H1 (cell line): ENCODE results near the gene ADAMTS8. TPM values are rescaled to one million over a fixed set of nuclear protein-coding genes. Genes with fewer than 3 reads are reported as not detected.

Source experiments
- CTCF ChIA-PET: fragments of 300-600 bp; sonication (Branson Sonifier 250); formaldehyde crosslinking; loops from one replicate; lab custom pipeline; 2021; ENCODE audit not compliant: partially characterized antibody; lab: Charles Lee
- POLR2A ChIA-PET: fragments of 300-600 bp; sonication (Branson Sonifier 250); formaldehyde crosslinking; loops from one replicate; lab custom pipeline; 2021; ENCODE audit warnings: inconsistent platforms; ENCODE audit not compliant: partially characterized antibody; lab: Charles Lee
- DNase-seq, 2 experiments: peaks; one replicate each; pipeline versions ENCODE4 v3.0.0 to v3.0.0-alpha.2; 2010 to 2022; ENCODE audit warnings: low spot score in 2 of 2, low read depth in 1 of 2, mixed read lengths in 1 of 2
- FAIRE-seq: peaks from 2 replicates; lab custom pipeline; 2011; peaks lifted over from hg19 to GRCh38; lab: Jason Lieb, UNC
- H2AFZ ChIP-seq: 2 replicates; pipeline ENCODE4 v1.8.1; 2012; ENCODE audit warnings: low read length, inconsistent platforms
- H2AK5ac ChIP-seq: 2 replicates; pipeline ENCODE4 v1.6.1; 2013; ENCODE audit warnings: low read depth, low read length
- H2BK120ac ChIP-seq: replicated peaks from 2 replicates; pipeline ENCODE3; 2013; ENCODE audit warnings: low read depth, low read length, inconsistent platforms
- H2BK12ac ChIP-seq: 2 replicates; pipeline ENCODE4 v1.6.1; 2013; ENCODE audit warnings: low read depth, low read length
- H2BK15ac ChIP-seq: 2 replicates; pipeline ENCODE4 v1.6.1; 2013; ENCODE audit warnings: low read length
- H2BK20ac ChIP-seq: 2 replicates; pipeline ENCODE4 v1.6.1; 2013; ENCODE audit warnings: low read length
- H2BK5ac ChIP-seq: 2 replicates; pipeline ENCODE4 v1.6.1; 2013; ENCODE audit warnings: low read depth, low read length
- H3K14ac ChIP-seq: 2 replicates; pipeline ENCODE4 v1.6.1; 2013; ENCODE audit warnings: inconsistent platforms; ENCODE audit not compliant: insufficient read length
- H3K18ac ChIP-seq: 2 replicates; pipeline ENCODE4 v1.6.1; 2013; ENCODE audit warnings: low read length; ENCODE audit errors: extremely low read depth
- H3K23ac ChIP-seq: 2 replicates; pipeline ENCODE4 v1.6.1; 2013; ENCODE audit warnings: inconsistent platforms; ENCODE audit not compliant: insufficient read length
- H3K23me2 ChIP-seq: 2 replicates; pipeline ENCODE4 v1.6.1; 2013; ENCODE audit warnings: low read depth, low read length
- H3K27ac ChIP-seq: 2 replicates; pipeline ENCODE4 v1.6.1; 2011; ENCODE audit warnings: low read depth, low read length, inconsistent platforms
- H3K27me3 ChIP-seq, 4 experiments: replicated peaks in 1 of 4; 1 replicate in 1 of 4; 2 replicates in 3 of 4; pipeline versions ENCODE4 v1.6.1 to v1.8.1; 2011 to 2013; ENCODE audit warnings: low read length in 3 of 4, mild to moderate bottlenecking in 3 of 4, inconsistent platforms in 2 of 4, mixed read lengths in 2 of 4, moderate library complexity in 1 of 4; ENCODE audit not compliant: control insufficient read depth in 3 of 4, insufficient read depth in 3 of 4; ENCODE audit errors: extremely low read depth in 1 of 4
- H3K36me3 ChIP-seq, 4 experiments: 2 replicates each; pipeline versions ENCODE4 v1.6.1 to v1.8.1; 2011 to 2013; ENCODE audit warnings: mild to moderate bottlenecking in 4 of 4, low read length in 3 of 4, moderate library complexity in 2 of 4, control low read depth in 1 of 4, inconsistent platforms in 1 of 4; ENCODE audit not compliant: insufficient read depth in 4 of 4, control insufficient read depth in 2 of 4
- H3K4ac ChIP-seq: replicated peaks from 2 replicates; pipeline ENCODE3; 2013; ENCODE audit warnings: low read length, low read depth, mixed read lengths, inconsistent platforms; ENCODE audit not compliant: insufficient read length
- H3K4me1 ChIP-seq, 4 experiments: replicated peaks in 1 of 4; 1 replicate in 1 of 4; 2 replicates in 3 of 4; pipeline versions ENCODE4 v1.6.1 to v1.8.1; 2011 to 2013; ENCODE audit warnings: low read length in 3 of 4, inconsistent platforms in 2 of 4, mixed read lengths in 1 of 4; ENCODE audit not compliant: insufficient read depth in 4 of 4, control insufficient read depth in 3 of 4
- H3K4me2 ChIP-seq, 2 experiments: 2 replicates each; pipeline versions ENCODE4 v1.6.1 to v1.8.1; 2011 to 2013; ENCODE audit warnings: low read depth in 2 of 2, low read length in 2 of 2, control low read depth in 1 of 2, inconsistent platforms in 1 of 2, mild to moderate bottlenecking in 1 of 2; ENCODE audit not compliant: insufficient read depth in 1 of 2
- H3K4me3 ChIP-seq, 4 experiments: fragments of 200-600, 300-600 bp in 1 of 4; sonication (generic), shearing (Covaris generic), sonication (Bioruptor Twin) in 1 of 4; 2 replicates each; pipeline versions ENCODE4 v1.5.1 to v1.8.1; 2011 to 2016; ENCODE audit warnings: low read length in 4 of 4, low read depth in 3 of 4, control low read depth in 2 of 4, inconsistent platforms in 2 of 4, mild to moderate bottlenecking in 2 of 4, mixed read lengths in 1 of 4, moderate library complexity in 1 of 4; ENCODE audit not compliant: insufficient read depth in 2 of 4; ENCODE audit errors: extremely low read depth in 1 of 4
- H3K56ac ChIP-seq: replicated peaks from 2 replicates; pipeline ENCODE3; 2013; ENCODE audit warnings: low read depth, mild to moderate bottlenecking, mixed read lengths, low read length, inconsistent platforms; ENCODE audit not compliant: insufficient read length
- H3K79me1 ChIP-seq: 2 replicates; pipeline ENCODE4 v1.6.1; 2013; ENCODE audit warnings: low read depth, low read length, control low read depth
- H3K79me2 ChIP-seq, 2 experiments: 2 replicates each; pipeline versions ENCODE4 v1.6.1 to v1.8.1; 2012 to 2013; ENCODE audit warnings: low read length in 2 of 2, mild to moderate bottlenecking in 2 of 2, inconsistent platforms in 1 of 2; ENCODE audit not compliant: insufficient read depth in 2 of 2, control insufficient read depth in 1 of 2
- H3K9ac ChIP-seq, 4 experiments: replicated peaks in 1 of 4; 1 replicate in 1 of 4; 2 replicates in 3 of 4; pipeline versions ENCODE4 v1.6.1 to v1.8.1; 2011 to 2013; ENCODE audit warnings: low read depth in 3 of 4, low read length in 3 of 4, control low read depth in 2 of 4, mild to moderate bottlenecking in 2 of 4, moderate library complexity in 2 of 4, inconsistent platforms in 1 of 4; ENCODE audit errors: extremely low read depth in 1 of 4
- H3K9me3 ChIP-seq, 2 experiments: 2 replicates each; pipeline versions ENCODE4 v1.6.1 to v1.8.1; 2012 to 2013; ENCODE audit warnings: mild to moderate bottlenecking in 2 of 2, moderate library complexity in 2 of 2, control low read depth in 1 of 2, inconsistent platforms in 1 of 2, low read depth in 1 of 2, low read length in 1 of 2, mixed read lengths in 1 of 2; ENCODE audit not compliant: insufficient read depth in 2 of 2
- H4K20me1 ChIP-seq, 2 experiments: replicated peaks in 1 of 2; 2 replicates each; pipeline versions ENCODE3 to v1.8.1; 2011 to 2013; ENCODE audit warnings: inconsistent platforms in 2 of 2, low read length in 2 of 2, mild to moderate bottlenecking in 1 of 2; ENCODE audit not compliant: insufficient read depth in 2 of 2, control insufficient read depth in 1 of 2
- H4K5ac ChIP-seq: 2 replicates; pipeline ENCODE4 v1.6.1; 2013; ENCODE audit warnings: low read length, low read depth, mixed read lengths, inconsistent platforms; ENCODE audit not compliant: insufficient read length
- H4K8ac ChIP-seq: 2 replicates; pipeline ENCODE4 v1.8.0; 2013; ENCODE audit warnings: mild to moderate bottlenecking, moderate library complexity, low read length, inconsistent platforms; ENCODE audit not compliant: insufficient read depth; ENCODE audit errors: extremely low read depth
- H4K91ac ChIP-seq: replicated peaks from 2 replicates; pipeline ENCODE3; 2013; ENCODE audit warnings: low read length, mixed read lengths, inconsistent platforms; ENCODE audit not compliant: insufficient read length
- BACH1 ChIP-seq: IDR thresholded peaks from 2 replicates; pipeline ENCODE4 v1.6.1; 2012; ENCODE audit warnings: low read length, improper control_type of control experiment
- GTF2F1 ChIP-seq: IDR thresholded peaks from 2 replicates; pipeline ENCODE4 v1.6.1; 2012; ENCODE audit warnings: low read depth, low read length, improper control_type of control experiment, borderline replicate concordance
- KDM4A ChIP-seq: IDR thresholded peaks from one replicate; pipeline ENCODE4 v1.7.1; 2012; ENCODE audit warnings: low read depth, mild to moderate bottlenecking, moderate library complexity, low read length, inconsistent platforms; ENCODE audit not compliant: severe bottlenecking
- NANOG ChIP-seq: IDR thresholded peaks from 2 replicates; pipeline ENCODE4 v1.6.1; 2011; ENCODE audit warnings: low read length, low read depth, mild to moderate bottlenecking, inconsistent platforms; ENCODE audit not compliant: insufficient read depth, poor library complexity, severe bottlenecking
- POLR2AphosphoS5 ChIP-seq: IDR thresholded peaks from 2 replicates; pipeline ENCODE4 v1.6.1; 2011; ENCODE audit warnings: low read depth, low read length
- SIN3A ChIP-seq, 2 experiments: IDR thresholded peaks in 1 of 2; conservative IDR thresholded peaks in 1 of 2; 2 replicates each; pipeline ENCODE4 v1.6.1; 2011 to 2012; ENCODE audit warnings: low read length in 2 of 2, improper control_type of control experiment in 1 of 2, low read depth in 1 of 2, mild to moderate bottlenecking in 1 of 2
- TEAD4 ChIP-seq: IDR thresholded peaks from 2 replicates; pipeline ENCODE4 v1.6.1; 2012; ENCODE audit warnings: low read depth, low read length, inconsistent platforms, mixed read lengths
- WGBS, 2 experiments: shearing (Covaris generic) in 1 of 2; methylation state at CpG; one replicate each; pipeline versions ENCODE4 v1.1.6 to v1.1.7; 2013 to 2015; ENCODE audit warnings: low lambda C conversion rate in 2 of 2, mixed read lengths in 2 of 2, inconsistent platforms in 1 of 2, low coverage in 1 of 2, missing lambda C conversion rate in 1 of 2; ENCODE audit not compliant: insufficient replicate concordance in 2 of 2, insufficient coverage in 1 of 2, insufficient read length in 1 of 2; ENCODE audit errors: extremely low coverage in 1 of 2, missing lambda C conversion rate in 1 of 2; 5-methylcytosine and 5-hydroxymethylcytosine counted together
- polyA plus RNA-seq, 7 experiments: library from polyadenylated mRNA; depleted of rRNA in 3 of 7; stranded (reverse) in 5 of 7; unstranded in 2 of 7; fragments of >200 nt in 5 of 7; fragments of 200-250 nt in 2 of 7; gene quantifications; 1 replicate in 5 of 7; 2 replicates in 1 of 7; 4 replicates in 1 of 7; pipeline versions ENCODE4 v1.2.1 to v1.2.3, GENCODE V29; 2011 to 2013; ENCODE audit warnings: missing spikeins in 2 of 7, mixed read lengths in 2 of 7
- total RNA-seq: library from RNA; stranded (reverse); fragmentation: NEBNext Ultra II Directional; extraction: Animal tissue kit (Norgen Biotek cat#: 25700); gene quantifications from 2 replicates; pipeline ENCODE4 v1.2.1, GENCODE V29; 2021

Gene ADAMTS8
- total and polyA plus RNA-seq, 2 of the 8 experiments (the other 6 are each of a cell fraction or from before 2014, with no cell fraction given), result 9.3 to 16.6 TPM

DNA sequence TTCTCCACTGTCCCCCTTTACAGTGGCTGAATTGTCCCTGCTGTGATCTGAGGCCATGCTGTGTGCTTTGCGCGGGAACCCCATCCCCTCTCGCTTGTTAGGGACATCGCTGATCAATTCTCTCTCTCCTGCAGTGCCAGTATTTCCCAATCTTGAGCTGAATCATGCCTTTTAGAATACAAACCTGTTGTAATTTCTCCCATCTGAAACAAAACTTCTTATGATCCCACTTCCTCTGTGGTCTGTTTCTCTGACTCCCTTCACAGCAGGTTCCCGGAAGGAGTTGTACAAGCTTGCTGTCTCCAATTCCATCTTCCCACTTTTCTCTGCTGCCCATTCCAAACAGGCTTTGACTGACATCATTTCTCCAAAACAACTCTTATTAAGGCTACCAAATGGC, 36.9 kb upstream of the ADAMTS8 start:
- FAIRE-seq (no peak), DNase-seq (no peak)
- Histone ChIP-seq H3K27me3 (no peaks in the 10 kb centered on the region), H2AFZ (no peak overlapping the region), H4K8ac (no peak overlapping the region), H2BK120ac (no peak overlapping the region), H3K4me1 (no peaks in the 10 kb centered on the region), H3K4ac (no peak overlapping the region), H3K56ac (no peak overlapping the region), H3K4me3 (no peak overlapping the region), H3K23ac (no peak overlapping the region), H4K5ac (no peak overlapping the region), H3K9me3 (no peaks in the 10 kb centered on the region), H2BK5ac (no peak overlapping the region), H3K79me2 (no peaks in the 10 kb centered on the region), H3K9ac (no peak overlapping the region), H2BK12ac (no peak overlapping the region), H4K91ac (no peak overlapping the region), H3K14ac (no peak overlapping the region), H2AK5ac (no peak overlapping the region), H3K4me2 (no peak overlapping the region), H4K20me1 (peaks cover 0 to 2% of the 10 kb centered on the region in 2 experiments), H3K23me2 (peaks cover 2% of the 10 kb centered on the region; the same call in 1 of the 2 replicates), H2BK15ac (no peak overlapping the region), H3K36me3 (no peaks in the 10 kb centered on the region; a peak in 1 of 8 replicates), H3K27ac (no peak overlapping the region), H3K18ac (no peak overlapping the region), H3K79me1 (no peaks in the 10 kb centered on the region), H2BK20ac (no peak overlapping the region)
- ChIA-PET POLR2A (no interaction called here), CTCF (interaction anchor here (0.8 to 2.3 kb wide), 3 partner anchors 31 to 79 kb away, joined by 4 to 6 read pairs (median 5); no protein-coding TSS in a partner anchor)
- 96% methylated on average over 5 of the region's 5 CpGs; no CpG with 5 or more reads in 1 of the 2 experiments for WGBS, 2 experiments
- no peak for TF ChIP-seq NANOG
- TF ChIP-seq POLR2AphosphoS5, result no peak
- no peak for TF ChIP-seq KDM4A
- no peak for TF ChIP-seq BACH1
- no peak for TF ChIP-seq TEAD4
- no peak for TF ChIP-seq SIN3A (conservative IDR thresholded peaks at IDR 0.05 in 1 of 2, IDR thresholded peaks at IDR 0.05 in 1 of 2; ENCODE audit: low read depth in 1 of 2, low read length in 2 of 2)
- no peak for TF ChIP-seq GTF2F1
